OCI-LY1 (cell line): ENCODE data around the gene IRF1.

ENCODE experiments used
- EZH2 ChIP-seq: fragments of 200-600 bp; sonication (generic), shearing (Covaris generic); IDR thresholded peaks from 2 replicates; pipeline ENCODE4 v1.8.0; 2017; ENCODE audit warnings: borderline replicate concordance, mixed run types, mild to moderate bottlenecking, antibody characterized with exemption, low read length, moderate library complexity, mixed read lengths
- TF ChIP-seq, protein P1 (sequence below): fragments of 200-600 bp; sonication (generic), shearing (Covaris generic); IDR thresholded peaks from 2 replicates; pipeline ENCODE4 v1.5.1; 2017; ENCODE audit warnings: mild to moderate bottlenecking, antibody characterized with exemption, low read length, moderate library complexity, mixed read lengths

DNA sequence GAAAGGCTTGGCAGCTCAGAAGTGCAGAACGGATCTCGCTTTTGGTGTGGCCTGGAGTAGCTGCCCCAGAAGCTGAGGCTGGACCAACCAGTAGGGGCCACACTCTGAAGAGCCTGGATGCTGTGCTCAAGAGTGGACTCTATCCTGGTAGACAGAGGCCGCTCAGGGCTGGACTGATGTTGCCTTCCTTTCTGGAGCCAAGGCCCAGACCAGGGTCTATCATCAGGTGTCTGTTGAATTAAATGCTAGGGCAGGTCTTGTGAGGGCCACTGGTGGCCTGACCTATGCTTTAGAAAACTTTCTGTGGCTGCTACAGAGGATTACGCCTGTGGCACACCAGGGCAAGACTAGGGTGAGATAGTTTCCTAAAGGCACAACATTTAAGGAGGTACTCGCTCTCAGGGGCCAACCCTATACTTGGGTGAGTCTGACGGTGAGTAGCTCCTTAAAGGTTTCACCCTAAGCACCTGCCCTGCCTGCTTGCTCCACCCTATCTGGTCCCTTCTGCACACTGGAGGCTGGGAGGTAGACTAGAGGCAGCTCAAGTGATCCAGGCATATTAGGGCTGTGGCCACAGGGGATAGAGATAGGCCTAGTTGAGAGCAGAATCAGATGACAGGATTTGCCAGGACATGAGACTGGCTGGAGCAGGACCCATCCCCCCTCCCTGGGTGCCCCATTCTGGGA is 9.8 kb upstream of the IRF1 start:
- TF ChIP-seq, protein P1, sequence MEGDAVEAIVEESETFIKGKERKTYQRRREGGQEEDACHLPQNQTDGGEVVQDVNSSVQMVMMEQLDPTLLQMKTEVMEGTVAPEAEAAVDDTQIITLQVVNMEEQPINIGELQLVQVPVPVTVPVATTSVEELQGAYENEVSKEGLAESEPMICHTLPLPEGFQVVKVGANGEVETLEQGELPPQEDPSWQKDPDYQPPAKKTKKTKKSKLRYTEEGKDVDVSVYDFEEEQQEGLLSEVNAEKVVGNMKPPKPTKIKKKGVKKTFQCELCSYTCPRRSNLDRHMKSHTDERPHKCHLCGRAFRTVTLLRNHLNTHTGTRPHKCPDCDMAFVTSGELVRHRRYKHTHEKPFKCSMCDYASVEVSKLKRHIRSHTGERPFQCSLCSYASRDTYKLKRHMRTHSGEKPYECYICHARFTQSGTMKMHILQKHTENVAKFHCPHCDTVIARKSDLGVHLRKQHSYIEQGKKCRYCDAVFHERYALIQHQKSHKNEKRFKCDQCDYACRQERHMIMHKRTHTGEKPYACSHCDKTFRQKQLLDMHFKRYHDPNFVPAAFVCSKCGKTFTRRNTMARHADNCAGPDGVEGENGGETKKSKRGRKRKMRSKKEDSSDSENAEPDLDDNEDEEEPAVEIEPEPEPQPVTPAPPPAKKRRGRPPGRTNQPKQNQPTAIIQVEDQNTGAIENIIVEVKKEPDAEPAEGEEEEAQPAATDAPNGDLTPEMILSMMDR: no peak
- TF ChIP-seq EZH2: no peak
